Stimulated activated CD4-positive, alpha-beta T cell treated with anti-CD3 and anti-CD28 coated beads, Interleukin-2, amount 100 ng/mL, for 24 hours (primary cell): Measurements from ENCODE around the gene SPTSSA.
"Not testable (repeated sequence)": the region's sequence is repeated elsewhere in the genome, so short reads cannot be mapped to it uniquely, and the experiment has no call there.

Experiments
- DNase-seq, 2 donors: peaks; one replicate each; pipeline ENCODE4 v3.0.0-alpha.2; 2020

The SPTSSA gene

DNA sequence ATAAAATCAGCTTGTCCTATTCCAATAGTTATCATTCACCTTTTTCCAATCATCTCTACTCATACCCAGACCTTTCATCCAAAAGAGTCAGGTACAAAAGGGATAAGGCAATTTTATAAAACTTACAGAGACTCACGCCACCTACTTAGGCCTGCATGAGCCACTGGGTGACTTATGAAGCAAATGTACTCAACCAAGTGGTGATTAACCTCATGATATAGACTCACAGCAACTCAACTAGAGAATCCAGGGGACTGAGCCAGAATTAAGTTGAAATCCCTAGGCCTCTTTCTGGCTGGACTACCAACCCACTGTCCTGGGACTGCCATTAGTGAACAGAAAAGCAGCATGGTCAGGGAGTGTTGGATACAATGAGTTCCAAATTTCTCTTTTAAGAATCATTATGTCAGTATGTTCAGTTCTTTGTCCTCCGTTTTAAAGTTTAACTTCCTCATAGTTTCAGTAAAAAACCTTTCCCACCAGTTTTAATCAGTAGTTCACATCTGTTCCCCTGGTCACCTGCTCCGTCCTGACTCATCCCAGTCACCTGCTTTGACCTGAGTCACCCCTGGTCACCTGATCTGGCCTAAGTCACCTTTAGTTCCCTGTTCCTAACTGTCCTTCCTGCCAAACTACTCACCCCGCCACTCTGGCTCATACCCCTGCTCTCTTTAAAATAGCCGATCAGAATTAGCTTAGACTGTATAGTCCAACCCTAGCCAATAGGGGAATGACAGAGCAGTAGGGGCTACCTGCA is 36.8 kb downstream of the SPTSSA start:
- DNase-seq: no peak

DNA sequence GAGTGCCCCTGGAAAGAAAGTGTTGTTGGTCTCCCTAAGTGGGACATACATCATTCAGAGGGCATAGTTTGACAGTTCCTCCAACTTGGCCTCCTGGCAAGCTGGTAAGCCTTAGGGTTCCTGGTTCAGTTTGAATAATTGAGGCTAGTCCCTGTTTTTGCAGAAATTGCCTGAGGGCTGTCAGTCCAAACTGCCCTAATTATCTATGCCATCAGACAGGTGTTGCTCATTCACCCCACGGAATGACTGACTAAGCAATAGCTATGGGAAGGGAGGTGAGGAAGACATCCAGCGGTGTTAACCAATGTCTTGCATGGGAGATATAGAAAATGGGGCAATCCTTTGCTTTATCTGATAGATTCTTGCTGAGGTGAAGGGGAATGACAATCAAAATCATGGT is 37.6 kb downstream of the SPTSSA start:
- no peak for DNase-seq

DNA sequence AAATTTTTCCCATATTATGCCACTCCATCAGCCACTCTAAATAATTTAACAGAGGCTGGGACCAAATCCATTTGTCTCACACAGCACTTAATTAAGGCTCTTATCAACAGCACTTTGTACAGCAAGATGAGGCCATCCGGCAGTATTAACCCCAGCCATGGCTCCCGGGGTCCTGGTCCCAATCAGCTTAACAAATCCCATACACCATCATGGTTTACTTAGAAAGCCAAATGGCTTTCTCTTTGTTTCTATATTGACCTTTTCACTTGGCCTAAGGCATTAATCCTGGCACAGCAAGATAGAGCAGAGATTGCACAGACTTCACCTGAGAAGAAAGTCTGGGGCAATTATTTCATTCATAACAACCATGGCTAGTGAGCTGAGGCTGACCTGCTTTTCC is 38.6 kb downstream of the SPTSSA start:
- no peak for DNase-seq

DNA sequence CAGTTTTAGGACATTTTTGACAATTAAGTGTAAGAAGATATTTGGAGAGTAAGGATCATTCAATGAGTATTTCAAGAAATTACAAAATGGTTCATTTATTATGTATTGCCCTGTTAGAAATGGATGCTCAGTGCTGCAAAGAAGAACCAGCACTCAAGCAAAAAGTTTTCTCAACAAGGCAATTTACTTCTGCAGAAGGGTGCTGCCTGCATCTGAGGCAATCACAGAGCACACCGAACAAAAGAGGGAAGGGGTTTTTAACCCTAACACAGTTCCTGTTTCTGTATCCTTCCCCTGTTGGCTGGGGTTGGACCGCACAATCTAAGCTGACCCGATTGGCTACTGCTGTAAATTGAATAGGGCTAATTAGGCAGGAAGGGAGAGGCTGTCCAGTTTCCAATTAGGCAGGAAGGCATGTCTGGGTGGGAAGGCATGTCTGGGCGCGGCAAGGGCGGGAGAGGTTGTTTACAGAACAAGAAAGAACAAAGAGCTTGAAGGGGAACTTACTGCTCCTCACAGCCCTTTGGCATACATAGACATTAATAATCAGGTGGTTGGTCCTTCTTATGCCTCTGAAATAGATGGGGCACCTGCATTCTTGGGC is 41.4 kb downstream of the SPTSSA start:
- DNase-seq: no peak

DNA sequence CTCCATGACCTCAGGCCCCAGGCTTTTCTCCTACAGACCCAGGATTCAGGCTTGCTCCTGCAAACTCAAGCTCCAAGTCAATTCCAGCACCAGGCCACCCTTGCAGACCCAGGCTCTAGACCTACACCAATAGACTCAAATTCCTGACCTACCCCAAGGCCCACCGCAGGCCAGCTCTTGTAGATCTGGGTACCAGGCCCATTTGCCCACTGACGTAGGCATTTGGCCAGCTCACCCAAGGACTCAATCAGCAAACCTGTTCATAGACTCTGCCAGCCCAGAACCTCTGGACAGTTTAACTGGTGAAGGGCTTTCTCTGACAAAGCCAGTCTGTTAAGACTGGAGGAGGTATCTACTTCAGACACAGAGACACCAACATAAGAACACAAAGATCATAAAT is 52.3 kb downstream of the SPTSSA start:
- DNase-seq: no peak

DNA sequence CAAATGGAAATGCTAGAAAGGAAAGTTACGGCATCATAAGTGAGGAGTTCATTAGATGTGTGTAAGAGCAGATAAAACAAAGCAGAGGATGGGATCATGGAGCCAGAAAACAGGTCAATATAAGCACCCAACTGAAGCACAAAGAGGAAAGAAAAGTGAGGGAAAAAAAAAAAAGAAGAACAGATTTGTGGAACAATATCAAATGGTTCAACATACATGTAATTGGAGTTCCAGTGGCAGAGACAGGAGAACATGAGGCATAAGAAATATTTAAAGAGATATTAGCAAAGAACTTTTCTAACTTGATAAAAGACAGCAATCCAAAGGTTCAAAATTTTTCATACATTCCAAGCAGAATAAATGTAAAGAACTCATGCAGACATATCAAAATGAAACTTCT is 54.1 kb downstream of the SPTSSA start:
- DNase-seq: no peak

DNA sequence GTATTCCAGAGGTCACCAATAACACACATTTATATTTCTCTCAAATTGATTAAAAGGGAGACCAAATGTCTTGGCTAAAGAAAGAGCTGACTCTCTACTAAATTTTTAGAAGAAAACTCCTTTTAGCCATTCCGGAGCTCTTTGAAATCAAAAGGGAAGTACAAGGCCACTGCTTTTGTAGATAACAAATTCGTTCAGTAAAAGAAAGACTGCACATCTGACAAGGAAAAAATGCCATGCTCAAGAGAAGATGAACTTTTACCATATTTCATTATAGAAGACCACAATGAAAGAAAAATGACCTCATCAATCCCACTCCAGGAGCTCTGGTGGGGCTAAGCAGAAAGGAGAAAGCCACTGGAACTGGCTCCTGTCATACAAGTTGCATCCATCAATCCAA is 57.6 kb downstream of the SPTSSA start:
- no peak for DNase-seq

DNA sequence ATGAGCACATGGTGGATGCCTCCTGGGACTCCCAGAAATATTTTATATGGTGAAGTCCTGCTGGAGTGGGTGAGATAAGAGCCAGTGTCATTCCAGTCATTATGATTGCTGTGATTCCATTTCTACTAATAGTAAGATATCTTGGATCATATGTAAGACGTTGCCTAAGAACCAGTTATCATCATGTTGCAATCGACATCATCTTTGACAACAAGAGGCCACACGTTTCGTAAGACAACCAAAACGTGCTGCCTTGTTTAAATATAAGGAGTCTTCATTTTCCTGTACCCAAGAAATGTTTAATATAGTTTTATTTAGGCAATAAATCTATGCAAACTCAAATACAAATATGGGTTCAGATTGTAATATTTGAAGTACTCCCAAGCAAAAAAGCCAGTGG is 58.4 kb downstream of the SPTSSA start:
- no peak for DNase-seq

DNA sequence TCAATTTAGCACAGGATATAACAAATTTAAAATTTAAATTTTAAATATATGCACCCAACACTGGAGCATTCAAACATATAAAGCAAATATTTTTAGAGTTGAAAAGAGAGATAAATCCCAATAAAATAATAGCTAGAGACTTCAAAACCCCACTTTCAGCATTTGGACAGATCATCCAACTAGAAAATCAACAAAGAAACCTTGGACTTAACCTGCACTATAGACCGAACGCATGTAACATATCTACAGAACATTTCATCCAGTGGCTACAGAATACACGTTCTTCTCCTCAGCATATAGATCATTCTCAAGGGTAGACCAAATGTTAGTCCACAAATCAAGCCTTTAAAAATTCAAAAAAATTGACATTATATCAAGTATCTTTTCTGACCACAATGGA is 64.0 kb downstream of the SPTSSA start:
- no peak for DNase-seq

DNA sequence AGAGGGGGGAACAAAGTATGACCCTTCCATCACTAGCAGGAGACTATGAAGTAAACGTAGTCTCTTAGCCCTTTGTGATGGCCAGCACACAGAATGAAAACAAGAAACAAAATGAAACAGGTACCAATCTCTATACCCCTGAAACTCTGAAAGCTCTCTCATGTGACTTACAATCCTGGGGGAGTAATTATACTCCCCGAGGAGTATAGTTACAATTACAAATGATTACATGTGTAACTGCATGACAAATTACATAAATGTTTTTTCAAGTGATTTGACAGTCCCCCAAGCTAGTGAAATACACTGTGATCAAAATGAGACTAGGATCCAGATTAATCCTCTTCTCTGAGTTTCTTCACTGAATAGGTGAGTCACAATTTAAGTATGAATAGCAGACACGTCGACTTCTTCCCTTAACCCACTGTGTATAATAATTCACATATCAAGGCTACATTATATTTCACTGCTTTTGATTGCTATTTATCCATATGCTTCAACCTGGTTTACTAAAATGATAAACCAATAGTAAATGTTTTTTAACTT is 74.0 kb downstream of the SPTSSA start:
- DNase-seq: no peak

DNA sequence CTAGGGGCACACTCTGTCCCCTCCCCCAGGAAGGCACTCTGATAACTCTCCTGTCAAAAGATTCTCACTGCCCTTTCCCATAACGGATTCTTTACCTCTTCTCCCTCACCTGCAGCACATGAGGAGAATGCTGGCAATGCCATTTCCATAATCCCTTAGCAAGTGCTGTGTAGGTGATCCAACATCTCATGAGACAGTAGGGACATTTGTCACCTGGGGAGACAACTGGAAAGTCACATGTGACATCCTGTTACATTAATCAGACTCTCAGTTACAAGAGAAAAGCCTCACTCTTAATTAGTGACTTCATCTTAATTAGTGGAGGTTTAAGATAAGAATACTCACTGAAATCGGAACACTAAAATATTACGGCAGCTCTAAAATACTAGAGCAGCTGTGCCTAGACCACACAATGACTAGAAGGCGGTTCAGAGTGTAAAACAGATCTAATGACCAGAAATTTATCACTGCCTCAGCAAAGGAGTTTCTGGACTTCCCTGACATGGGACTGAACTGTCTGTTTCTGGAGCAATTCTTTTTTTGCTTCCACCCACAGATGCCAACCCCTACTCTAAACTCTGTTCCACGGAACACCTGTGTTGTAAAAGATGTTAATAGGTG is 75.1 kb downstream of the SPTSSA start:
- DNase-seq: no peak

DNA sequence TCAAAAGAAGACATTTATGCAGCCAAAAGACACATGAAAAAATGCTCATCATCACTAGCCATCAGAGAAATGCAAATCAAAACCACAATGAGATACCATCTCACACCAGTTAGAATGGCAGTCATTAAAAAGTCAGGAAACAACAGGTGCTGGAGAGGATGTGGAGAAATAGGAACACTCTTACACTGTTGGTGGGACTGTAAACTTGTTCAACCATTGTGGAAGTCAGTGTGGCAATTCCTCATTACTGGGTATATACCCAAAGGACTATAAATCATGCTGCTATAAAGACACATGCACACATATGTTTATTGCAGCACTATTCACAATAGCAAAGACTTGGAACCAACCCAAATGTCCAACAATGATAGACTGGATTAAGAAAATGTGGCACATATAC is 76.2 kb downstream of the SPTSSA start:
- not testable (repeated sequence) for DNase-seq

DNA sequence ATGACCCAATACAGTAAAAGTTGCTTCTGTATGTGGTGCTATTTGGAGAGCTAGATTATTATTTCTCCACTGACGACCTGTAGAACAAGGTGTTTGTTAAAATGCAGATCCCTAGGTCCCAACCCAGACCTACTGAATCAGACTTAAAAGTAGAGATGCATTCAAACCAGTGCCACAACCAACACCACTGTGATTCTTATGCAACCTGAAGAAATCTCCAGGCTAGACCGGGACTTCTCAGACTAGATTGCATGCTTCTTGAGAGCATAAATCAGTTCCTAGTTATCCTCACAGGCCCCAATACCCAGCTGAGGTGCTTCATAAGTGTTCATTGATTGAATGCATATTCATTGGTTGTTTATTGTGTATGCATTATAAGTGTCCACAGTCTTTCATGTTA is 78.2 kb downstream of the SPTSSA start:
- DNase-seq: no peak
